Cardiac fibroblast (primary cell): ENCODE results near the gene ARNT2.

Source experiments
- DNase-seq, 2 donors: peaks; one replicate each; pipeline versions ENCODE4 v3.0.0 to v3.0.0-alpha.2; 2010; ENCODE audit warnings: low read depth in 2 of 2
- H3K4me3 ChIP-seq, 2 donors: replicated peaks in 1 of 2; 1 replicate in 1 of 2; 2 replicates in 1 of 2; pipeline ENCODE4 v1.5.1; 2011; ENCODE audit warnings: low read depth in 2 of 2, low read length in 2 of 2, mild to moderate bottlenecking in 2 of 2, moderate library complexity in 1 of 2
- TF ChIP-seq, protein P1 (sequence below): IDR thresholded peaks from one replicate; pipeline ENCODE4 v1.5.1; 2011; ENCODE audit warnings: low read depth, mild to moderate bottlenecking, low read length, inconsistent platforms

Gene ARNT2

GRCh38 chr15:80418892-80419537 is 14.8 kb downstream of the ARNT2 start:
- TF ChIP-seq, protein P1, sequence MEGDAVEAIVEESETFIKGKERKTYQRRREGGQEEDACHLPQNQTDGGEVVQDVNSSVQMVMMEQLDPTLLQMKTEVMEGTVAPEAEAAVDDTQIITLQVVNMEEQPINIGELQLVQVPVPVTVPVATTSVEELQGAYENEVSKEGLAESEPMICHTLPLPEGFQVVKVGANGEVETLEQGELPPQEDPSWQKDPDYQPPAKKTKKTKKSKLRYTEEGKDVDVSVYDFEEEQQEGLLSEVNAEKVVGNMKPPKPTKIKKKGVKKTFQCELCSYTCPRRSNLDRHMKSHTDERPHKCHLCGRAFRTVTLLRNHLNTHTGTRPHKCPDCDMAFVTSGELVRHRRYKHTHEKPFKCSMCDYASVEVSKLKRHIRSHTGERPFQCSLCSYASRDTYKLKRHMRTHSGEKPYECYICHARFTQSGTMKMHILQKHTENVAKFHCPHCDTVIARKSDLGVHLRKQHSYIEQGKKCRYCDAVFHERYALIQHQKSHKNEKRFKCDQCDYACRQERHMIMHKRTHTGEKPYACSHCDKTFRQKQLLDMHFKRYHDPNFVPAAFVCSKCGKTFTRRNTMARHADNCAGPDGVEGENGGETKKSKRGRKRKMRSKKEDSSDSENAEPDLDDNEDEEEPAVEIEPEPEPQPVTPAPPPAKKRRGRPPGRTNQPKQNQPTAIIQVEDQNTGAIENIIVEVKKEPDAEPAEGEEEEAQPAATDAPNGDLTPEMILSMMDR = peak; percentile 80
- DNase-seq = peak; percentile 67 to 73
- no peak overlapping the region for H3K4me3 ChIP-seq

GRCh38 chr15:80419546-80419945 is 15.4 kb downstream of the ARNT2 start:
- DNase-seq = no peak
- H3K4me3 ChIP-seq = no peak overlapping the region
- TF ChIP-seq, protein P1 = no peak

GRCh38 chr15:80420658-80421057 is 16.5 kb downstream of the ARNT2 start:
- no peak for DNase-seq
- no peak overlapping the region for H3K4me3 ChIP-seq
- TF ChIP-seq, protein P1 = no peak

- no peak for DNase-seq
- H3K4me3 ChIP-seq = no peak overlapping the region
- TF ChIP-seq, protein P1 = no peak
Measured at GRCh38 chr15:80423215-80423614, 19.0 kb downstream of the ARNT2 start.

DNA sequence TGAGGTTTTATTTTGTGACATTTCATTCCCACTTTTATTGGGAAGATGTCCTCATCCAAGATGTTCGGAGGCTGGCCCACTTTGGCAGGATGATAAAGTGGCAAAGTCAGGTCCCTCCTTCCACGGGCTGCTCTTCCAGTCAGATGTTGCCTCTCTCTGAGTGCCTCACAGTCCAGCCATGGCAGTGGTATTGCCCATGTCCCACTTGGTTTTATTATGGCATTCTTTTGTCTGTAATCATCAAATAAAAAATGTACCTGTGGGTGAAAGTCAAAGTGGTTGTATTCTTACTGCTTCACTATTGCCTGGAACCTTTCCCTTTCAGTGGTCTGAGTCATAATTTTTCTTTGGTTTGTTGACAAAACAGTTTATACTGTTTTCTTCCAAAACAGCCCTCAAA is 20.2 kb downstream of the ARNT2 start:
- TF ChIP-seq, protein P1 = no peak
- no peak for DNase-seq
- H3K4me3 ChIP-seq = no peak overlapping the region

- TF ChIP-seq, protein P1 = no peak
- no peak for DNase-seq
Measured at GRCh38 chr15:80426316-80426715, 22.1 kb downstream of the ARNT2 start.

GRCh38 chr15:80429964-80430363 is 25.8 kb downstream of the ARNT2 start:
- TF ChIP-seq, protein P1 = no peak
- no peak overlapping the region for H3K4me3 ChIP-seq
- DNase-seq = no peak

More at GRCh38 chr15:80426316-80426715, 22.1 kb downstream of the ARNT2 start:
- H3K4me3 ChIP-seq = no peak overlapping the region
